ENCODE measurements around the gene HS6ST3. TPM values are rescaled to one million over a fixed set of nuclear protein-coding genes. Genes with fewer than 3 reads are reported as not detected.

HS6ST3 gene
- total RNA-seq, 4 donors from 2014 or later, result 0.04 to 0.59 (median 0.57) TPM; not detected in 1

DNA sequence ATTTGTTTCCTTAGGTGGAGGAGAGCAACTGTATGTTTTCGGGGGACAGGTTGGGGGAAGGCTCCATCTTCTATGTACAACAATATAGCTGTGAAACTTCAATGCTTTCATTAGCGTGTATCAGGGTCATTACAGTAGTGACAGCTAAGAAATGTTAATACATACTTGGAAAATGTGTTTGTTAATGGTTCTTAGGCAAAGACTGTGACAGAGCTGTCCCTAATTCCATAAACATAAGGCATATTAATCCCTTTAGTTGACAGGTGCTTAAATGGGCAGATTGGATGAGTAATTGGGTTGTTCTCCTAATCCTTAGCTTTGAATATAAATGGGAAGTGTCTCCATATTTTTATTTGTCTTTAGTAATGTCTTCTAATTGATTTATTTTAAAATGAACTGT lies 313.7 kb downstream of the HS6ST3 start:
- H3K27ac ChIP-seq, result no peak overlapping the region
- 61 to 72% methylated on average over 2 of the region's 2 CpGs for WGBS, 2 donors
- H3K36me3 ChIP-seq, result no peaks in the 10 kb centered on the region
- H3K4me1 ChIP-seq, result no peaks in the 10 kb centered on the region
- H3K4me3 ChIP-seq, result no peak overlapping the region
- TF ChIP-seq, protein P1, sequence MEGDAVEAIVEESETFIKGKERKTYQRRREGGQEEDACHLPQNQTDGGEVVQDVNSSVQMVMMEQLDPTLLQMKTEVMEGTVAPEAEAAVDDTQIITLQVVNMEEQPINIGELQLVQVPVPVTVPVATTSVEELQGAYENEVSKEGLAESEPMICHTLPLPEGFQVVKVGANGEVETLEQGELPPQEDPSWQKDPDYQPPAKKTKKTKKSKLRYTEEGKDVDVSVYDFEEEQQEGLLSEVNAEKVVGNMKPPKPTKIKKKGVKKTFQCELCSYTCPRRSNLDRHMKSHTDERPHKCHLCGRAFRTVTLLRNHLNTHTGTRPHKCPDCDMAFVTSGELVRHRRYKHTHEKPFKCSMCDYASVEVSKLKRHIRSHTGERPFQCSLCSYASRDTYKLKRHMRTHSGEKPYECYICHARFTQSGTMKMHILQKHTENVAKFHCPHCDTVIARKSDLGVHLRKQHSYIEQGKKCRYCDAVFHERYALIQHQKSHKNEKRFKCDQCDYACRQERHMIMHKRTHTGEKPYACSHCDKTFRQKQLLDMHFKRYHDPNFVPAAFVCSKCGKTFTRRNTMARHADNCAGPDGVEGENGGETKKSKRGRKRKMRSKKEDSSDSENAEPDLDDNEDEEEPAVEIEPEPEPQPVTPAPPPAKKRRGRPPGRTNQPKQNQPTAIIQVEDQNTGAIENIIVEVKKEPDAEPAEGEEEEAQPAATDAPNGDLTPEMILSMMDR (IDR thresholded peaks at IDR 0.05), result no peak
- no peak for TF ChIP-seq POLR2A (IDR thresholded peaks at IDR 0.05)
- H3K27me3 ChIP-seq, result no peaks in the 10 kb centered on the region
- no peak for DNase-seq
- no peaks in the 10 kb centered on the region for H3K9me3 ChIP-seq
- intact Hi-C loops (cut with DNase I), result no loop called here

DNA sequence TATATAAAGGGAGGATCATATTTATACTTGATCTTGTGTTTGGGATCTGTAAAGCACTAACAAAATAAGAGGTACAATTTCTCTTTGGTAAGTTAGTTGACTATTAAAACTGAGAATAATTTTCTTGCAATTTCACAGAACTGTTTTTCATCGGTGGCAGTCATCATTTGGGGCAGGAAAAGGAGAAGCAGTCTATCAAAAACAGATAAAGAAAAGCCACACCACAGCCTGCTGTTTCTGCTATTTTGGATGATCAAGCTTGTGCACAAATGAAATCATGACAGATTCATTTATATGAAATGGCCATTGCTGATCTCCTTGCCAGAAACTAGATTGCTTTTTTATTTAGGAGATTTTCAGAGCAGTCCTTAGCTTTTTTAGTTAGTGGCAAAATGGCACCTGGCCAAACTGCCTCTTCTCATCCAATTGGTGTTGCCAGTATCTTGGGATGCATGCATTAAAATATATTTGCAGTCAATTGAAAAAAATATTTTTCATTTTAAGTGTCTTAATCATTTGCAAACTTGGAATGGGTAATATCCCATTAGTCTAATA lies 326.0 kb downstream of the HS6ST3 start:
- H3K9me3 ChIP-seq, result no peaks in the 10 kb centered on the region
- WGBS, 2 donors, result 39 to 67% methylated on average over 1 of the region's 1 CpG
- no peak overlapping the region for H3K4me3 ChIP-seq
- intact Hi-C loops (cut with DNase I), result no loop called here
- no peak for TF ChIP-seq POLR2A (IDR thresholded peaks at IDR 0.05)
- TF ChIP-seq, protein P1 (IDR thresholded peaks at IDR 0.05), result no peak
- H3K27ac ChIP-seq, result no peak overlapping the region
- H3K36me3 ChIP-seq, result no peaks in the 10 kb centered on the region
- H3K4me1 ChIP-seq, result no peaks in the 10 kb centered on the region
- H3K27me3 ChIP-seq, result no peaks in the 10 kb centered on the region
- no peak for DNase-seq

DNA sequence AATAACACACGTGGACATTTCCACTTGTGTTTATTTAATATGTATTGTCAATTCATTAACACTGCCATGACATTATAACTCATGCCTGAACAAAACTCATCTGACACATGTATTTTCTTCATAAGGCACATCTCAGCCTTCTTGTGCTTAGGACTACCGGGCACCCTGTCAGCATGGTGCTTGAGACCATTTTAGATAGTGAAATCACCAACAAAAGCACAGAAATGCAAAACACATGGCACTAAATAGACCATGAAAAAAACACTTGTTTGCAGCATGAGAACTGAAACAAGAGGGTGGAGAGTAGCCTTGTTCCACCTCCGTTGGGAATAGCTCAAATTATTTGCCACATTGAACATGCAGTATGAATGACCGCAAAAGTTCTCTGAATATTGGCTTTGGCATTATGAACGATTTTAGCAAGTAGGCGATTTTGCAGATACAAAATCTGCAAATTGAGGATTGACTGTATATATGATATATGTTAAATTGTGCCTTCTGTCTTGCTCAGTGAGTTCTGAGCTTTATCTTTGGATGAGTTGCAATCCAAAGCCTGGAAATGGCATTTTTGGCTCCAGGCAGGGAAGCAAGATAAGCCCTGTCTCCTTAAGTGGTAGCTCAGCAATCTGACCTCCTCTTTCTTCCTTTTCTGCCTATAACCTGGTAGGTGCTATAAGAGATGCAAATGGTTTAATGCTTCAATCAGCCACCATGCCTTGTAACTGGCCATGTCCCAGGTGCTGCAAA lies 328.2 kb downstream of the HS6ST3 start:
- Histone ChIP-seq H3K27me3 (no peaks in the 10 kb centered on the region), H3K9me3 (no peaks in the 10 kb centered on the region), H3K36me3 (no peaks in the 10 kb centered on the region), H3K4me1 (no peaks in the 10 kb centered on the region), H3K4me3 (no peak overlapping the region), H3K27ac (no peak overlapping the region)
- intact Hi-C loops (cut with DNase I), result no loop called here
- DNase-seq, result no peak
- TF ChIP-seq, protein P1 (IDR thresholded peaks at IDR 0.05), result no peak
- TF ChIP-seq POLR2A (IDR thresholded peaks at IDR 0.05), result no peak
- WGBS, 2 donors, result 66 to 75% methylated on average over 6 of the region's 6 CpGs

DNA sequence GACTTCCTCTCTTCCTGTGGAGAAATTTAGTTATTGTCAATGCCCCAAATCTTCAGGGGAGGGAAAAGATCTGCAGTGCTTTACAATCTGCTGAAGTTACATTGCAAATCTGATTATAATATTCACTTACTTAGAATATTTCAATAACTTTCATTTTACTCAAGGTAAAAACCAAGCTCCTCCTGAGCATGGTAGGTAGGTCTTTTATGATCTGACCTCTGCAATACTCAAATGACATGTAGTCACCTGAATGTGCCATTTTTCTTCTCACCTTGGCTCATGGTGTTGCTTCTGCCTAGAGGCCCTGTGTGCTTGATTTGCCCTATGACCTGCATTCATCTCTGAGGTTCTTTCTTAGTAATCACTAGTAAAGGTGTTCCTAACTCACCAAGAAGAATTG lies 331.4 kb downstream of the HS6ST3 start:
- H3K36me3 ChIP-seq, result no peaks in the 10 kb centered on the region

DNA sequence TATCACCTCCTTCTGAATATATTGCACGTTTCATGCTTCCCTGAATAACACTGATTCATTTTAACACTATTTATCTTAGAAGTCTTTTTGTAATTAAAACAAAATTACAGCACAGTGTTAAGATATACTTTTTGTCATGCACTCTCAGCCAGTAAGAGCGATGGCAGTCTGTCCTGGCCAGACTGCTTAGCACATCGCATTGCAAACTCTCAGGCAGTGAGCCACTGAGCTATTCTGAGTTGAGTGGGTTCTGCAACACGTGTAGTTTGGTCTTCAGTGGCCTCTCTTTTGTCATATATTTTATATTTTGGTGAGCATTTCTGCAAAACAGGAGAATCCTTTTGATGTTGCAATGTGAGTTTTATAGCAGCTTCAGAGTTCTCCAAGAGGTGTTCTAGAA lies 332.1 kb downstream of the HS6ST3 start:
- H3K36me3 ChIP-seq, result no peaks in the 10 kb centered on the region
- no peaks in the 10 kb centered on the region for H3K4me1 ChIP-seq
- H3K27ac ChIP-seq, result no peak overlapping the region
- no peak for DNase-seq
- WGBS, 2 donors, result 55% methylated on average over 4 of the region's 4 CpGs
- TF ChIP-seq, protein P1 (IDR thresholded peaks at IDR 0.05), result no peak
- no peak for TF ChIP-seq POLR2A (IDR thresholded peaks at IDR 0.05)
- H3K4me3 ChIP-seq, result no peak overlapping the region
- H3K27me3 ChIP-seq, result no peaks in the 10 kb centered on the region
- no peaks in the 10 kb centered on the region for H3K9me3 ChIP-seq
- intact Hi-C loops (cut with DNase I), result no loop called here

More for the DNA sequence above, 331.4 kb downstream of the HS6ST3 start:
- no peak for TF ChIP-seq POLR2A (IDR thresholded peaks at IDR 0.05)
- TF ChIP-seq, protein P1 (IDR thresholded peaks at IDR 0.05), result no peak
- intact Hi-C loops (cut with DNase I), result no loop called here
- H3K4me1 ChIP-seq, result no peaks in the 10 kb centered on the region
- H3K4me3 ChIP-seq, result no peak overlapping the region
- no peaks in the 10 kb centered on the region for H3K27me3 ChIP-seq
- no peak for DNase-seq
- no peaks in the 10 kb centered on the region for H3K9me3 ChIP-seq
- no peak overlapping the region for H3K27ac ChIP-seq
